Stimulated activated CD8-positive, alpha-beta memory T cell treated with anti-CD3 and anti-CD28 coated beads, Interleukin-4, amount 100 ng/mL, for 1 hour (primary cell): ENCODE measurements around the gene SPEF2.
"Not testable (repeated sequence)": the region's sequence is repeated elsewhere in the genome, so short reads cannot be mapped to it uniquely, and the experiment has no call there.

Experiments
- DNase-seq, 2 donors: peaks; one replicate each; pipeline ENCODE4 v3.0.0-alpha.2; 2020; ENCODE audit warnings: low read depth in 2 of 2, low spot score in 1 of 2

The SPEF2 gene

DNA sequence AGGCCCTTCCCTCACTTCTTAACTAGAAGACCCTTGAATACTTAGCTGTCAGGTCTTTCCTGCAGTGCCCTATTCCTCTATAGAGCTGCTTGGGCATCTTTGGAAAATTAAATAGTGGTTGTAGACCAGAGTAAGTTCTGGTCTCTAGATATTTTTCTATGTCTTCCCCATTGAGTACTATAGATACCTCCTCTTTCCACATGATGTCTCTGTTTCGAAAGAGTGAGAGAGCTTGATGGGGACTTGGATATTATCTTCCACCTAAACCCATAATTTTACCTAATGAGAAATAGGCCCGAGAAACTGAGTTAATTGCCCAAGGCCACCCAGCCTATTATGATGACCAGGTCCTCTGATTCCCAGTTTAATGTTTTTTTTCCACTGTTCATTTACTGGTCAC, 40.2 kb downstream of the SPEF2 start:
- no peak for DNase-seq

DNA sequence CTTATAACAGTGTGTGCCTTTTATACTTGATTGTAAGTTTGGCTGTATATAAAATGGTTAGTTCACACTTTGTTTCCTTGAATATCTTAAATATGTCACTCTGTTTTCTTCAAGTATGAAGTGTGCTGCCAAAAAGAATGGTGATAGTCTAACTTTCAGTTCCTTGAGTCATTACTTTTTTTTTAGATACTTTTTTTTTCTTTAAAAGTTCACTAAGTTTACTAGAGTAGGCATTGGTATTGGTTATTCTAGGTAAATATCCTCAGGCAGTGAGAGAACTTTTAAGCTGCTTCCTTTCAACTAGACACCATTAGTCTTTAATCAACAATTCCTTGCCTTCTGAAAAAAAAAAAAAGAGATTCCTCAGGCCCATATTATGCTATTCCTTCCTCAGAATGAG, 41.9 kb downstream of the SPEF2 start:
- DNase-seq = no peak

DNA sequence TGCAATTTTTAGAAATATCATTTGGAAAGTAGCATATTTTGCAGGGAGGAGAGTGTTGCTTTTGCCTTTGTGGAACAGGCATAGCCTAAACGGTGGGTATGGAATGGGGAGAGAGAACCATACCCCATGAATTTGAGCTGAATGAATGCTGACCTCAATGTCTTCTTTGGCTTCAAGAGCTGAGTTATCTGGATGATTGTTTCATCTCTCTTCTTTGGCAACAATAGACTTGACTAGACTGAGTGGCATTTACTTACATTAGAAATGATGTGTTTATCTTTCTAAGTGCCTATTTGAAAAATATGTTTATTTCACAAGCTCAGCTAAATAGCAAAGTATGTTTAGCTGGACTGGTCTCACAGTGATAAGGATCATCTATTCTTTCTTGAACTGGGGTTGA, 42.8 kb downstream of the SPEF2 start:
- DNase-seq = no peak

DNA sequence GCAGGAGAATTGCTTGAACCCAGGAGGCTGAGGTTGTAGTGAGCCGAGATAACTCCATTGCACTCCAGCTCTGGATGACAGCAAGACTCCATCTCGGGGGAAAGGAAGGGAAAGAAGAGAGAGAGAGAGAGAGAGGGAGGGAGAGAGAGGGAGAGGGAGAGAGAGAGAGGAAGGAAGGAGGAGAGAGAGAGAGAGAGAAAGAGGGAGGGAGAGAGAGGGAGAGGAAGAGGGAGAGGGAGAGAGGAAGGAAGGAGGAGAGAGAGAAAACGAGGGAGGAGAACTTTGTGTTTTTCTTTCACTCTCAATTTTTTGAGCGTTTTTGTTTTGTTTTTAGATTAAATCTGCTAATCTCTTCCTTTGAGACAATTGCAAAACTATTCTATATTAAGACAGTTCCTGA, 46.9 kb downstream of the SPEF2 start:
- no peak for DNase-seq

DNA sequence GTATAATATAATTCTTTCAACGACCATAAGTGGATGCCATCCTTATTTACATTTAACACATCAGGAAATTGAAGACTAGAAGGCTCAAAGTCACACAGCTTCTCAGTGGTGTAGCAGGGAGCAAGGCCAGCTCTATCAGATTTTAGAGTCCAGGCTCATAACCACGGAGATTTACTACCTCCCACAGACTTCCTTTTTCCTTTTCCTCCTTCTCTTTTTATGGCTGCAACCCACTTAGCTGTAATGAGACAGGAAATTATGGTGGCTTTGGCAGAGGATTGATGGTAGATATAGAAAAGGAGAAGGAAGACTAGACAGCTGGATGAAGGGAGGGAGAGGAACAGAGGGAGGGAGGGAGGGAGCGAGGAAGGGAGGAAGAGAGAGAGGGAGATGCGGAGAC, 47.4 kb downstream of the SPEF2 start:
- DNase-seq = no peak

DNA sequence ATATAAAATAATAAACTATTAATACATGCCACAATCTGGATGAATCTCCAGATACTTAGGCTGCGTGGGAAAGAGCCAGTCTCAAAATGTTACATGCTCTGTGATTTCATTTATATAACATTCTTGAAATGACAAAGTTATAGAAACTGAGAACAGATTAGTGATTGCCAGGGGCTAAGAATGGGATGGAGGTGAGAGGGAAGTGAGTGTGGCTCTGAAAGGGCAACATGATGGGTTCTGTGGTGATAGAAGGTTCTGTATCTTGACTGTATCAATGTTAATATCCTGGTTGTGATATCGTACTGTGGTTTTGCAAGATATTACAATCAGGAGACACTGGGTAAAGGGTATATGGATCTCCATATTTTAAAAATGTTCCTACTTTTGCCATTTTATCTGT, 50.7 kb downstream of the SPEF2 start:
- no peak for DNase-seq

- no peak for DNase-seq
Measured at GRCh38 chr5:35668794-35669193, 51.1 kb downstream of the SPEF2 start.

DNA sequence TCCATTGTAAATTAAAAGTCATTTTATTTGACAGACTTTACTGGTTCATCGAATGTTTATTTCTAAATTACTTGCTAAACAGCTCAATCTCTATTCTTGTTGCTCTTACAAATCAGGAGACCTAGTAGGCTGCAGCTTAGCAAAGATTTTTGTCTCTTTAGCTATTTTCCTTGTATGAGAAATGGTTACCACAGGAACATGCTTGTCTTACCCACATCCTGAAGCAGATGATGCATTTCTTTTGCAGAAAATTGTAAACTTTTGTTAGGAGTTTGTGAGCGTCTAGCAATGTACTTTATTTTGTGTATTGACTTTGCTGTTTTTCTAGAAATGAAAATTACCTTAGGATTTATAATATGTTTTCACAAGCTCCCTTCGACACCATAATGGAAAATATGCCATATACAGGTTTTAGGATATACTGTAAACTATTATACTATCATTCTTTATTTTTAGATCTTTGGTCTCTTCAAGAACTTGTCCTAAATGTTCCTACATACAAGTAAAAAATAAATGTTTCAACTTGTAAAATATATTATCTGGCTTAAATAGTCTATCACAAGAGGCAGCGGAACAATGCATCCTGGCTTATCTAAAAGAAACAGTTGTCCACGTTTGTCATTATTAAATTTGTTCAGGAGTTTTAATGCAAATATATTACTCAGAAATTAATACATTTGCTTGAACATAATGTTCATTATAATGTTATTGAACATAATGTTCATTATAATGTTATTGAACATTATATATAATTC, 54.1 kb downstream of the SPEF2 start:
- DNase-seq = no peak

DNA sequence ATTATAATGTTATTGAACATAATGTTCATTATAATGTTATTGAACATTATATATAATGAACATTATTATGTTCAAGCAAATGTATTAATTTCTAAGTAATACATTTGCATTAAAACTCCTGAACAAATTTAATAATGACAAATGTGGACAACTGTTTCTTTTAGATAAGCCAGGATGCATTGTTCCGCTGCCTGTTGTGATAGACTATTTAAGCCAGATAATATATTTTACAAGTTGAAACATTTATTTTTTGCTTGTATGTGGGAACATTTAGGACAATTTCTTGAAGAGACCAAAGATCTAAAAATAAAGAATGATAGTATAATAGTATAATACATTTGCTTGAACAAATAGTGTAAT, 54.6 kb downstream of the SPEF2 start:
- DNase-seq = not testable (repeated sequence)

DNA sequence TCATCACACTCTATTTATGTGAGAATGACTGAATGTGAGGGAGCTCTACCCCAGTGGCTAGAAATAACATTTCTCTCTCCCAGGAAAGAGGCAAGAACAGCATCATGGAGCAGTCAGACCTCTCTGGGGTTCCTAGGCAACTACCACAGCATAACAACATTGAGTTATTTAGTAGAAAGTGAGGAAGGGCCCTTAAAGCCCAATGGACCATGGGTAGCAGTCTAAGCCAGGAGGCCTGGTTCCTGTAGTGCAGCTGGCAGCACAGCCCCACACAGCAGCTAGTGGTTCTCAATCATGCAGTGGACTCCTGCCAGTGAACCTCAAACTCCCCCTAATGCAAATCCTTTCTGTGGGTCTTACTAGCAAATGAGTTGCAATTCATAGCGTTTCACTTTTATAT, 55.3 kb downstream of the SPEF2 start:
- peak in 1 of 2 donors; percentile 4 for DNase-seq

- DNase-seq = no peak
Measured at GRCh38 chr5:35674049-35674448, 56.4 kb downstream of the SPEF2 start.

DNA sequence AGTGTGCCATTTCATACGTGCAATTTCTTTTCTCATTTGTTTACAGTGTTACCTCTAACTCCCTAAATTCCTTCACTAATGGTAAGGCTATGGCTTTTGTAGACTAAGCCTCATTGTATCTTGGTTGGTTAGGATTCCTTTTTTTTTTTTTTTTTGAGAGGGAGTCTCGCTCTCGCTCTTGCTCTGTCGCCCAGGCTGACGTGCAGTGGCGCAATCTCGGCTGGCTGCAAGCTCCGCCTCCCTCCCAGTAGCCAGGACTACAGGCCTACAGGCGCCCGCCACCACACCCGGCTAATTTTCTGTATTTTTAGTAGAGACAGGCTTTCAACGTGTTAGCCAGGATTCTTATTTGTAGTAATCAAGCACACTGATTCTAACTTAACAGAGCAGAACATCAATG, 57.7 kb downstream of the SPEF2 start:
- no peak for DNase-seq

GRCh38 chr5:35677878-35678277, 60.2 kb downstream of the SPEF2 start:
- DNase-seq = no peak

DNA sequence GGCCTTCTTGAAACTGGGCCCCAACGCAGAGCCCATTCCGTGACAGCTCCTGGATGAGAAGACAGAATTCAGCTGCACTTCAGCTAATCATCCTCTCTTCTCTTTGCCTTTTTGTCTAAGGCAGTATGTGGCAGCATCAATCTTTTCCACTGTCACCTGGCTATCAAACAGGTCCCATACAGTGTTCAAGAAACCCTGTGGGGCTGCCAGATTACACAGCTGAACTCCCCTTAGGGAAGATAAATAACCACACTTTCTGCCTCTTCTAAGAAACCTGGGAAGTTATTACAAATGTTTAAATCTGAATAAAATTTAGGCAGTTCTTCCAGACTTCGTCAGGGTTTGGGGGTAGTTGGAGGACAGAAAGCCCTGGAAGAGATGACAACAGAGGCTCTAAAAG, 61.0 kb downstream of the SPEF2 start:
- no peak for DNase-seq

DNA sequence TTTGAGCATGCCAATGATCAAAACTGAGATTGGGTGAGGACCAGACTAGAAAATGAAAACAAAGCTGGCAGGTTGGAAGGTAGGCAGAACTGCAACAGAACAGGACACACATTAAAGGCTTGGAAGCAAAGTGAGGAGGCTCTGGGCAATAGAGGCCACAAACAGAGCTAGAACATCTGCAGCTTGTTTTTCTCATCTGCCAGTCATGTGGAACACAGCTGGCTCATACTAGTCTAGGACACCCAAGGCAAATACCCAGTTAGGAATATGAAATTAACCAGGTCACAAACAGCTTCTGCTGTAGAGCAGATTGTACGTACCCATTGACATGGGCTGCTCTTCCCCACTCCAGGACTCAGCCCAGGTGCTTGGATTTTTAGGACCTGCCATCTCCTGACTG, 61.7 kb downstream of the SPEF2 start:
- no peak for DNase-seq

- DNase-seq = no peak
Measured at GRCh38 chr5:35681911-35682310, 64.2 kb downstream of the SPEF2 start.

- no peak for DNase-seq
Measured at GRCh38 chr5:35683466-35683865, 65.8 kb downstream of the SPEF2 start.

- DNase-seq = no peak
Measured at GRCh38 chr5:35685161-35685560, 67.5 kb downstream of the SPEF2 start.

DNA sequence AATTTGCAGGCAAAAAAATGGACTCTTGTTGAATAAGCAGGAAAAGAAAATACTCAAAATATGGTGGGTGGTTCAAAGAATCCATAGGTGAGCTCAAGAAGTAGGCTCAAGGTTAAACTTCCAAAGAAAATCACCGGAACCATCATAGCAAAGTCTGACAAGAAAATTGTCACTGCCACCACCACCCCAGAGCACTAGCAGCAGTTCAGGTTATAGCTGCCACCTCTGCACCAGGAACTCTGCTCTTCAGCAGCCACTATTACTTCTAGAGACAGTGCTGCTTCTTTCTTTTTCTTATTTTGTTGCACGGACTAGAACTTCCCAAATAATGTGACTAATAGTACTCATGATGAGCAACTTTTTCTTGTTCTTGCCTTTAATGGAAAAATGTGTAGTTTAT, 70.3 kb downstream of the SPEF2 start:
- no peak for DNase-seq

DNA sequence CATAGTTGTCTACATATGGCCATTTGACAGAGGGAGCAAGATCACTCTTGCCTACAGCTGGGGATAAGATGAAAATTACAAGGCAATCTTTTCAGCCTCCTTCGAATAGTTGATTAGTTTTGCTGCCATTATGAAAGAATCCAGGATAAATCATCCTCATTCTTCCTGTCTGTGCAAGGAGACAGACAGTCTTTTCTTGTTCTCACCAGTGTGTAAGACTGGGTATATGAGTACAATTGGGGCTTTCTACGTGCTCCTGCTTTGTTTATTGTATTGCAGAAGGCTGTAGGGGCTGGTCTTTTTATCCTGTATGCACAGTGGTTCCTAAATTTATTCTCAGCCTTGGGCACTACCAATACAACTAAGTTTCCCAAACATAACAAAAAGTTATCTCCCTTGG, 76.8 kb downstream of the SPEF2 start:
- no peak for DNase-seq

GRCh38 chr5:35698047-35698808, 80.6 kb downstream of the SPEF2 start:
- DNase-seq = no peak

DNA sequence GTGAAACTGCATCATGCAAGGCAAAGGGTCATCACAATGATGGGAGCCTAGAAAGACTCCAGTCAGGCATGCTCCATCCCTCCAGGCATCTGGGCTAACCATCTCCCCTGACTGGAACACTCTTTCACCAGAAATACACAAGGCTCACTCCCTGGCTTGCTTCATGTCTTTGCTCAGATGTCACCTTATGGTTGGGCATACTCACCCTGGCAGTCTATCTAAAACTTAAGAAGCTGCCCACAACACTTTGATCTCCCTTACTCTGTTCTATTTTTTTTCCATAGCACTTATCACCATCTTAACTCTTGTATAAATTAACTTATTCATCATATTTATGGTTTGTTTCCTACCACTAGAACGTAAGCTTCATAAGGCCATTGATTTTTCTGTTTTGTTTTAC, 90.0 kb downstream of the SPEF2 start:
- no peak for DNase-seq

- no peak for DNase-seq
Measured at GRCh38 chr5:35709688-35710087, 92.0 kb downstream of the SPEF2 start.
